ENCODE measurements around the gene SPRY1. TPM values are rescaled to one million over a fixed set of nuclear protein-coding genes. Genes with fewer than 3 reads are reported as not detected.

Gene SPRY1
- total RNA-seq, 4 donors from 2014 or later = 79.3 to 118 (median 98.4) TPM

DNA sequence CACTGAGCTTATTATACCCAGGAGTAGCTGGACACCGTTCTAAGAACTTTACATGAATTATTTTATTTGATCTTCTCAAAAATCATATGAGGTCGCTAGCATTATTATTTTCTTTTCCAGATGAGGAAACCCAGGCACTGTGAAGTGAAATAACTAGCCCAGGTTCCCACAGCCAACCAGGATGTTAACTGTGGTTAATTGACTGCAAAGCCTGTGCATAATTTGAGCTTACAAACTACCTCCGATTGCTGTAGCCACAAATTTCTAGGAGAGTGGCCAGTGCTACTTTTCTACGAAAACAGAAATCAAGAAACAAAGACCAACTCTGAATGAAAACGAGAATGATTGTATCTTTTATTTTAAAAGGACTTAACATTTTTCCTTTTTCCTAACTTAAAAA is 27.2 kb downstream of the SPRY1 start:
- no peak overlapping the region for H3K27ac ChIP-seq
- peaks cover 0 to under 1% (median 0%) of the 10 kb centered on the region in 3 donors for H3K4me1 ChIP-seq
- no peaks in the 10 kb centered on the region for H3K36me3 ChIP-seq
- TF ChIP-seq POLR2AphosphoS5 (IDR thresholded peaks at IDR 0.05) (no peak), POLR2A (IDR thresholded peaks at IDR 0.05) (no peak)
- TF ChIP-seq, protein P1, sequence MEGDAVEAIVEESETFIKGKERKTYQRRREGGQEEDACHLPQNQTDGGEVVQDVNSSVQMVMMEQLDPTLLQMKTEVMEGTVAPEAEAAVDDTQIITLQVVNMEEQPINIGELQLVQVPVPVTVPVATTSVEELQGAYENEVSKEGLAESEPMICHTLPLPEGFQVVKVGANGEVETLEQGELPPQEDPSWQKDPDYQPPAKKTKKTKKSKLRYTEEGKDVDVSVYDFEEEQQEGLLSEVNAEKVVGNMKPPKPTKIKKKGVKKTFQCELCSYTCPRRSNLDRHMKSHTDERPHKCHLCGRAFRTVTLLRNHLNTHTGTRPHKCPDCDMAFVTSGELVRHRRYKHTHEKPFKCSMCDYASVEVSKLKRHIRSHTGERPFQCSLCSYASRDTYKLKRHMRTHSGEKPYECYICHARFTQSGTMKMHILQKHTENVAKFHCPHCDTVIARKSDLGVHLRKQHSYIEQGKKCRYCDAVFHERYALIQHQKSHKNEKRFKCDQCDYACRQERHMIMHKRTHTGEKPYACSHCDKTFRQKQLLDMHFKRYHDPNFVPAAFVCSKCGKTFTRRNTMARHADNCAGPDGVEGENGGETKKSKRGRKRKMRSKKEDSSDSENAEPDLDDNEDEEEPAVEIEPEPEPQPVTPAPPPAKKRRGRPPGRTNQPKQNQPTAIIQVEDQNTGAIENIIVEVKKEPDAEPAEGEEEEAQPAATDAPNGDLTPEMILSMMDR (IDR thresholded peaks at IDR 0.05) = no peak
- 84 to 89% methylated on average over 2 to 5 of the region's 5 CpGs for WGBS, 2 donors (ENCODE audit: low coverage in 1 of 2)
- no peaks in the 10 kb centered on the region for H3K9me3 ChIP-seq
- no peak overlapping the region for H3K4me3 ChIP-seq
- no peaks in the 10 kb centered on the region for H3K27me3 ChIP-seq
- ATAC-seq = no peak

DNA sequence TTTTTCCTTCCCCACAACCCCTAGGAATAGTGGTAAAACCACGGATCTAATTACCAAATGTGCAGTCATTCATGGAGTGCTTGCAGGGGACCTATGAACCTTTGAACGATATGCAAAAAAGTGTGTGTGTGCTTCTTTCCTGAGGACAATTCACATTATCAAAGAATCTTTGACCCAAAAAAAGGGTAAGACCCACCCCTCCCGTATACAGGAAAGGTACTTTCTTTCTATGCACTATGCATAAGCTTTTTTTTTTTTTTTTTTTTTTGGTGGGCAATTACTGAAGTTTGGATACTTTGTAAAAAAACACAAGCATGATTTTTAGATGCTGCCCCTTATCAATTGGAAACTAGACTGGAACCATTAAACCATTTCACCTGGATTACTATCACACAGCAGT is 31.4 kb downstream of the SPRY1 start:
- 94 to 98% methylated on average over 3 of the region's 3 CpGs for WGBS, 2 donors (ENCODE audit: low coverage in 1 of 2)
- no peak overlapping the region for H3K27ac ChIP-seq
- no peak for ATAC-seq
- H3K4me3 ChIP-seq = no peak overlapping the region
- no peaks in the 10 kb centered on the region for H3K27me3 ChIP-seq
- no peaks in the 10 kb centered on the region for H3K4me1 ChIP-seq
- TF ChIP-seq POLR2AphosphoS5 (IDR thresholded peaks at IDR 0.05) (no peak), EP300 (IDR thresholded peaks at IDR 0.05) (no peak)
- TF ChIP-seq, protein P1 (IDR thresholded peaks at IDR 0.05) = no peak
- H3K9me3 ChIP-seq = no peaks in the 10 kb centered on the region
- no peaks in the 10 kb centered on the region for H3K36me3 ChIP-seq

DNA sequence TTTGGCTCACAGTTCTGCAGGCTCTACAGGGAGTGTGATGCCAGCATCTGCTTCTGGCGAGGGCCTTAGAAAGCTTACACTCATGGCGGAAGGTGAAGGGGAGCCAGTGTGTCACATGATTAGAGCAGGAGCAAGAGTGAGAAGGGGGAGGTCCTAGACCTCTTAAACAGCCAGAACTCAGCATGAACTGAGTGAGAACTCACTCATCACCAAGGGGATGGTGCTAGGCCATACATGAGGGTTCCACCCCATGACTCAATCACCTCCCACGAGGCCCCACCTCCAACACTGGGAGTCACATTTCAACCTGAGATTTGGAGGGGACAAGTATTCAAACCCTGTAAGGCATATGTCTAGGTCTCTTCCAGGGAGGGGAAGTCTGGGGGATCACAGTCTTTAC is 33.4 kb downstream of the SPRY1 start:
- no peak for ATAC-seq
- no peaks in the 10 kb centered on the region for H3K4me1 ChIP-seq
- no peak overlapping the region for H3K27ac ChIP-seq
- H3K27me3 ChIP-seq = no peaks in the 10 kb centered on the region
- no peaks in the 10 kb centered on the region for H3K36me3 ChIP-seq
- TF ChIP-seq POLR2AphosphoS5 (IDR thresholded peaks at IDR 0.05) (no peak), POLR2A (IDR thresholded peaks at IDR 0.05) (no peak), EP300 (IDR thresholded peaks at IDR 0.05) (no peak)
- TF ChIP-seq, protein P1 (IDR thresholded peaks at IDR 0.05) = no peak
- WGBS, 2 donors (ENCODE audit: low coverage in 1 of 2) = 95 to 96% methylated on average over 2 to 3 of the region's 3 CpGs
- H3K9me3 ChIP-seq = no peaks in the 10 kb centered on the region
- H3K4me3 ChIP-seq = no peak overlapping the region

DNA sequence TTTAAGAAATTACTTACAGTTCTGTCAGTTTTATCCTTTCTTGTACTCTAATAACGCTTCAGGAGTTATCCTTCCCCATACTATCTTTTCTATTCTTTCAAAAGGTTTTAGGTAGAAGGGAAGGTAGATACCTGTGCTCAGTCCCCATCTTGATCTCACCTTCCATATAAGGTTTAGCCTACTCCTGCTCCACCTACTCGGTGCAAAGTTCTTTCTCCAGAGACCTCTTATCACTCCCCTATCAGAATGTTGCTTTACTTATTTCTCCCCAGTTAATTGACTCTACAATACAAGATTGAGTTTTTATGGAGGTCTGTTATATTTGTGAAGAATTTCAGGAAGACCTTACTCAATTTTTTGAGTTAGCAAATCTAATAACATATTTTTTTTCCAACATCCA is 33.9 kb downstream of the SPRY1 start:
- WGBS, 2 donors (ENCODE audit: low coverage in 1 of 2) = 92 to 100% methylated on average over 2 of the region's 2 CpGs

DNA sequence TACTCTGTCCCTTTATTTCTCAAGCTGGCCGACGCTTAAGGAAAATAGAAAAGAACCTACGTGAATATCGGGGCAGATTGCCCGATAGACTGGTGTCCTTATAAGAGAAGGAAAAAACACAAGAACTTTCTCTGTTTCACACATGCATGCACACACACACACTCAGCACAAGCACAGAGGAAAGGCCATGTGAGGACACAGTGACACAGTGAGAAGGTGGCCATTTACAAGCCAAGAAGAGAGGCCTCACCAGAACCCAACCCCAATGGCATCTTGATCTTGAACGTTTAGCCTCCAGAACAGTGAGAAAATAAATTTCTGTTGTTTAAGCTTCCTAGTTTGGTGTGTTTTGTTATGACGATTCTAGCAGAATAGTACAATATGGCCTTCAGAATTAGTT is 37.0 kb downstream of the SPRY1 start:
- no peaks in the 10 kb centered on the region for H3K4me1 ChIP-seq
- WGBS, 2 donors (ENCODE audit: low coverage in 1 of 2) = 76 to 95% methylated on average over 2 to 3 of the region's 7 CpGs
- H3K27ac ChIP-seq = no peak overlapping the region
- H3K36me3 ChIP-seq = no peaks in the 10 kb centered on the region
- no peak for TF ChIP-seq POLR2A (IDR thresholded peaks at IDR 0.05)
- TF ChIP-seq POLR2AphosphoS5 (IDR thresholded peaks at IDR 0.05) = no peak
- TF ChIP-seq, protein P1 (IDR thresholded peaks at IDR 0.05) = no peak
- TF ChIP-seq EP300 (IDR thresholded peaks at IDR 0.05) = no peak
- H3K4me3 ChIP-seq = no peak overlapping the region
- no peaks in the 10 kb centered on the region for H3K27me3 ChIP-seq
- ATAC-seq = no peak
- H3K9me3 ChIP-seq = no peaks in the 10 kb centered on the region

More for the DNA sequence above, 33.9 kb downstream of the SPRY1 start:
- no peaks in the 10 kb centered on the region for H3K9me3 ChIP-seq
- TF ChIP-seq POLR2A (IDR thresholded peaks at IDR 0.05) = no peak
- no peak overlapping the region for H3K27ac ChIP-seq
- ATAC-seq = no peak
- H3K36me3 ChIP-seq = no peaks in the 10 kb centered on the region
- no peak overlapping the region for H3K4me3 ChIP-seq
- no peaks in the 10 kb centered on the region for H3K27me3 ChIP-seq
- no peaks in the 10 kb centered on the region for H3K4me1 ChIP-seq
